HL-60 (cell line): ENCODE results near the gene TRIM58.

Source experiments
- CTCF ChIP-seq: IDR thresholded peaks from one replicate; pipeline ENCODE4 v1.5.1; 2011; ENCODE audit warnings: low read length, control low read depth, inconsistent platforms; ENCODE audit not compliant: insufficient read depth
- POLR2AphosphoS5 ChIP-seq: IDR thresholded peaks from 2 replicates; pipeline ENCODE4 v1.6.1; 2012; ENCODE audit warnings: low read depth

- TF ChIP-seq POLR2AphosphoS5 (no peak), CTCF (no peak)
Observed at GRCh38 chr1:247845011-247845692, 11.8 kb upstream of the TRIM58 start.
